Adrenal gland (tissue), 12 donors: ENCODE measurements around the gene NAMPT. TPM values are rescaled to one million over a fixed set of nuclear protein-coding genes. Genes with fewer than 3 reads are reported as not detected.

Experiments
- DNase-seq, 7 donors: peaks; one replicate each; pipeline ENCODE4 v3.0.0-alpha.2; 2019 to 2020
- H3K27ac ChIP-seq, 5 donors: fragments of 200-600 bp; sonication (generic) in 4 of 5; 1 replicate in 3 of 5; 2 replicates in 2 of 5; pipeline versions ENCODE4 v1.5.1 to v1.8.0; 2016 to 2020; ENCODE audit warnings: mild to moderate bottlenecking in 1 of 5
- H3K27me3 ChIP-seq: fragments of 200-600 bp; 2 replicates; pipeline ENCODE4 v1.8.0; 2021
- H3K36me3 ChIP-seq, 2 donors: fragments of 200-600 bp; replicated peaks in 1 of 2; 1 replicate in 1 of 2; 2 replicates in 1 of 2; pipeline versions ENCODE4 v1.5.1 to v1.8.0; 2018 to 2022
- H3K4me1 ChIP-seq, 2 donors: fragments of 200-600 bp; replicated peaks in 1 of 2; 1 replicate in 1 of 2; 2 replicates in 1 of 2; pipeline versions ENCODE4 v1.5.1 to v1.8.0; 2018 to 2021
- H3K4me3 ChIP-seq, 4 donors: fragments of 200-600 bp; sonication (generic) in 3 of 4; one replicate each; pipeline ENCODE4 v1.5.1; 2016 to 2018
- H3K9me3 ChIP-seq, 3 donors: fragments of 200-600 bp; sonication (generic) in 1 of 3; replicated peaks in 1 of 3; 1 replicate in 2 of 3; 2 replicates in 1 of 3; pipeline versions ENCODE4 v1.5.1 to v1.8.0; 2016 to 2021
- CTCF ChIP-seq, 6 experiments: fragments of 450-650 bp in 4 of 6; fragments of 200-600 bp in 2 of 6; sonication (generic) in 1 of 6; IDR thresholded peaks; 1 replicate in 5 of 6; 2 replicates in 1 of 6; pipeline versions ENCODE4 v1.5.1 to v1.8.0; 2016 to 2021; ENCODE audit warnings: antibody characterized with exemption in 6 of 6, mild to moderate bottlenecking in 2 of 6, moderate library complexity in 1 of 6
- POLR2A ChIP-seq, 2 donors: fragments of 450-650 bp; IDR thresholded peaks; one replicate each; pipeline ENCODE4 v1.6.1; 2017; ENCODE audit warnings: antibody characterized with exemption in 2 of 2, mild to moderate bottlenecking in 2 of 2, moderate library complexity in 1 of 2
- WGBS, 4 donors: extraction: QIAGEN DNeasy Blood & Tissue Kit in 2 of 4; methylation state at CpG; one replicate each; pipeline versions ENCODE4 v1.1.5 to v1.1.7; 2013 to 2017; 5-methylcytosine and 5-hydroxymethylcytosine counted together
- intact Hi-C, 2 donors: fragments of 100-400 bp; cut with DNase I; formaldehyde crosslinking; loops; one replicate each; pipeline versions ENCODE4 v1.14.1 to v1.15.0; 2022 to 2023
- polyA plus RNA-seq, 3 donors: library from polyadenylated mRNA; stranded (reverse); fragments of 200-250 nt in 2 of 3; fragments of 350-450 nt in 1 of 3; fragmentation: Illumina TruSeq in 1 of 3; extraction: RNeasy Lipid Tissue Mini Kit (QIAGEN cat#74804) in 1 of 3; gene quantifications; one replicate each; pipeline ENCODE4 v1.2.3, GENCODE V29; 2013 to 2014
- total RNA-seq, 9 donors: library from RNA; depleted of rRNA in 4 of 9; stranded (reverse); fragments of >200 nt in 4 of 9; fragments of 120-200 nt in 1 of 9; fragmentation: NEBNext Ultra II Directional in 1 of 9; extraction: Animal tissue kit (Norgen Biotek cat#: 25700) in 1 of 9; gene quantifications; one replicate each; pipeline versions ENCODE4 v1.1.0 to v1.2.4, GENCODE V29; 2013 to 2023
- donor health status: healthy with polysubstance abuse.
- donor health status: Bipolar disorder and iron deficiency.
- donor health status: DM: yes; HTN: yes; CAD: no.
- donor health status: DM: no; HTN: no; CAD: no.
- donor health status: DM: no; HTN: no; CAD: no.
- donor health status: DM: yes; HTN: yes; CAD: no.

NAMPT gene
- total and polyA plus RNA-seq, 12 donors = 21.7 to 482 (median 137) TPM

DNA sequence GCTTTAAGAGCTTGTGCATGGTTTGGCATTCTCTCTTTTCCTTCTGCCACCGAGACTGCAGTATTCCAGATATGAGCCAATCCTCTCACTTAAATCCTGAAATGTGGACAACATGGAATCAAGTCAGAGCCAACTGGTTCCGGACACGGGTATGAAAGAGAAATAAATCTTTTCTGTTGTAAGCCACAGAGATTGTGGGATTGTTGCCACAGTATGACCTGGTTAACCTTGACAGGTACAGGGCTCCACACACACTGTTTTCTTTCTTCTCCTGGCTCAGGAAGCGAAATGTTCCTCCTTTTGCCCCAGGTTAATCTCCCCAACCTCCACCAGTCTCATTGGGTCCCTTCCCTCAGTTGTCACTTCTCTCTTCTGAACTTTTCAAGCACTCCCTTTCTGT is 6.5 kb upstream of the NAMPT start:
- Histone ChIP-seq H3K36me3 (no peaks in the 10 kb centered on the region), H3K27me3 (no peaks in the 10 kb centered on the region), H3K4me3 (no peak overlapping the region), H3K9me3 (no peaks in the 10 kb centered on the region), H3K4me1 (no peaks in the 10 kb centered on the region), H3K27ac (no peak overlapping the region)
- 26 to 51% (median 40%) methylated on average over 4 of the region's 4 CpGs for WGBS, 4 donors
- intact Hi-C loops = no loop called here
- no peak for DNase-seq
- TF ChIP-seq POLR2A (IDR thresholded peaks at IDR 0.05) (no peak), CTCF (IDR thresholded peaks at IDR 0.05) (no peak)

GRCh38 chr7:106290319-106290718 is 5.5 kb upstream of the NAMPT start:
- Histone ChIP-seq H3K9me3 (no peaks in the 10 kb centered on the region), H3K27me3 (no peaks in the 10 kb centered on the region), H3K4me1 (peaks cover 0 to 6% of the 10 kb centered on the region in 2 donors), H3K27ac (no peak overlapping the region), H3K4me3 (no peak overlapping the region), H3K36me3 (no peaks in the 10 kb centered on the region)
- WGBS, 4 donors = 86 to 98% (median 90%) methylated on average over 5 of the region's 5 CpGs
- no peak for TF ChIP-seq CTCF (IDR thresholded peaks at IDR 0.05)
- no peak for TF ChIP-seq POLR2A (IDR thresholded peaks at IDR 0.05)
- no peak for DNase-seq
- intact Hi-C loops = no loop called here

- TF ChIP-seq CTCF (IDR thresholded peaks at IDR 0.05) (no peak), POLR2A (IDR thresholded peaks at IDR 0.05) (no peak)
- no peaks in the 10 kb centered on the region for H3K36me3 ChIP-seq
- H3K27ac ChIP-seq = no peak overlapping the region
- no peaks in the 10 kb centered on the region for H3K9me3 ChIP-seq
- intact Hi-C loops = loop anchor here in 1 of 2 donors (10.0 kb wide), 1 partner anchor 135 kb away; no protein-coding TSS in a partner anchor
- WGBS, 4 donors = 0 to 50% (median 24%) methylated on average over 1 of the region's 1 CpG
- H3K27me3 ChIP-seq = no peaks in the 10 kb centered on the region
- H3K4me1 ChIP-seq = peaks cover 0 to 6% of the 10 kb centered on the region in 2 donors
- no peak overlapping the region for H3K4me3 ChIP-seq
- DNase-seq = no peak
These were observed 5.1 kb upstream of the NAMPT start for GRCh38 chr7:106289848-106290247.

DNA sequence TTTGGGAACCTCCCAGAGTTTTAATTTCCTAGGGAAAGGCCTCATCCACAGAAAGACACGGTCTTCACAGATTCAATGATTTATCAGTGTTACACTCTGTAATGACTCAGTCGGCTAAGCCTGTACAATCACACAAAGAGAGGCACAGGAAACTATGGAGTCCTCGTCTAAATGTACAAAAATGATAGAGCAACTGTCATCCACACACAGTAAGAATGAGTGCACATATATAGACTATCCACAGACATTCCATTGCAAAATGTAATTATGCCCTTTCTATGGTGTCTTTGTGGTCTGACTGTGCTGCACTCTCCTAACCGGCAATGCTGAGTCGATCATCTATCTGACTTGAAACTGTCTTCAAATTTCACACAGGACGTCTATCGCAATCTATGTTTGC is 3.5 kb upstream of the NAMPT start:
- no peaks in the 10 kb centered on the region for H3K9me3 ChIP-seq
- no peaks in the 10 kb centered on the region for H3K27me3 ChIP-seq
- DNase-seq = no peak
- WGBS, 4 donors = 85 to 89% (median 86%) methylated on average over 7 of the region's 7 CpGs
- no peaks in the 10 kb centered on the region for H3K36me3 ChIP-seq
- TF ChIP-seq POLR2A (IDR thresholded peaks at IDR 0.05) (no peak), CTCF (IDR thresholded peaks at IDR 0.05) (no peak)
- intact Hi-C loops = loop anchor here in 1 of 2 donors (10.0 kb wide), 1 partner anchor 137 kb away; no protein-coding TSS in a partner anchor
- H3K27ac ChIP-seq = no peak overlapping the region
- no peak overlapping the region for H3K4me3 ChIP-seq
- peaks cover 5 to 6% of the 10 kb centered on the region in 2 donors for H3K4me1 ChIP-seq
